H9 (cell line): Measurements from ENCODE around the gene LIX1L. TPM values are rescaled to one million over a fixed set of nuclear protein-coding genes. Genes with fewer than 3 reads are reported as not detected.

Experiments used
- DNase-seq: peaks from one replicate; pipeline ENCODE4 v3.0.0-alpha.2; 2017
- H2AFZ ChIP-seq: one replicate; pipeline ENCODE4 v1.6.1; 2013; ENCODE audit warnings: mild to moderate bottlenecking, low read length, control low read depth, moderate library complexity
- H2AK5ac ChIP-seq: 2 replicates; pipeline ENCODE4 v1.6.1; 2013; ENCODE audit warnings: low read length, control low read depth, mixed read lengths; ENCODE audit not compliant: insufficient read length
- H2BK120ac ChIP-seq: one replicate; pipeline ENCODE4 v1.6.1; 2013; ENCODE audit warnings: low read depth, mild to moderate bottlenecking, low read length, control low read depth, inconsistent platforms; ENCODE audit not compliant: poor library complexity, severe bottlenecking
- H2BK12ac ChIP-seq: 2 replicates; pipeline ENCODE4 v1.6.1; 2013; ENCODE audit warnings: low read length, control low read depth, mixed read lengths, low read depth; ENCODE audit not compliant: insufficient read length
- H2BK15ac ChIP-seq: 2 replicates; pipeline ENCODE4 v1.6.1; 2013; ENCODE audit warnings: low read depth, low read length, control low read depth
- H2BK20ac ChIP-seq: one replicate; pipeline ENCODE4 v1.6.1; 2013; ENCODE audit warnings: low read depth, mild to moderate bottlenecking, low read length, control low read depth, inconsistent platforms; ENCODE audit not compliant: poor library complexity, severe bottlenecking
- H2BK5ac ChIP-seq: 2 replicates; pipeline ENCODE4 v1.6.1; 2013; ENCODE audit warnings: low read length, control low read depth, mixed read lengths; ENCODE audit not compliant: insufficient read length
- H3K14ac ChIP-seq: 2 replicates; pipeline ENCODE4 v1.6.1; 2013; ENCODE audit warnings: low read length, control low read depth; ENCODE audit not compliant: insufficient read depth
- H3K18ac ChIP-seq: 2 replicates; pipeline ENCODE4 v1.6.1; 2013; ENCODE audit warnings: low read depth, mild to moderate bottlenecking, mixed read lengths, low read length, control low read depth; ENCODE audit not compliant: insufficient read length
- H3K23ac ChIP-seq: 2 replicates; pipeline ENCODE4 v1.6.1; 2013; ENCODE audit warnings: low read length, control low read depth, mixed read lengths, low read depth; ENCODE audit not compliant: insufficient read length
- H3K23me2 ChIP-seq: 2 replicates; pipeline ENCODE4 v1.6.1; 2013; ENCODE audit warnings: low read depth, mild to moderate bottlenecking, mixed read lengths, low read length, control low read depth; ENCODE audit not compliant: insufficient read length, poor library complexity, severe bottlenecking
- H3K27ac ChIP-seq: 2 replicates; pipeline ENCODE4 v1.5.1; 2013; ENCODE audit warnings: low read length, control low read depth, mixed read lengths, low read depth; ENCODE audit not compliant: insufficient read length
- H3K27me3 ChIP-seq: 2 replicates; pipeline ENCODE4 v1.6.1; 2013; ENCODE audit warnings: low read length, control low read depth, inconsistent platforms; ENCODE audit not compliant: insufficient read depth
- H3K4ac ChIP-seq: 2 replicates; pipeline ENCODE4 v1.6.1; 2013; ENCODE audit warnings: low read depth, mild to moderate bottlenecking, control low read depth, inconsistent platforms, low read length, moderate library complexity
- H3K4me1 ChIP-seq: 2 replicates; pipeline ENCODE4 v1.6.1; 2013; ENCODE audit warnings: low read length, control low read depth, inconsistent platforms; ENCODE audit not compliant: insufficient read depth
- H3K4me2 ChIP-seq: 2 replicates; pipeline ENCODE4 v1.6.1; 2013; ENCODE audit warnings: low read length, control low read depth, mixed read lengths; ENCODE audit not compliant: insufficient read length, insufficient read depth
- H3K56ac ChIP-seq: 2 replicates; pipeline ENCODE4 v1.6.1; 2013; ENCODE audit warnings: low read depth, mild to moderate bottlenecking, mixed read lengths, low read length, control low read depth; ENCODE audit not compliant: insufficient read length
- H3K79me1 ChIP-seq: 2 replicates; pipeline ENCODE4 v1.6.1; 2013; ENCODE audit warnings: low read depth, mild to moderate bottlenecking, moderate library complexity, low read length, control low read depth, inconsistent platforms; ENCODE audit not compliant: insufficient read depth, poor library complexity, severe bottlenecking
- H3K79me2 ChIP-seq: 2 replicates; pipeline ENCODE4 v1.6.1; 2013; ENCODE audit warnings: low read length, control low read depth, inconsistent platforms; ENCODE audit not compliant: insufficient read depth
- H3K9ac ChIP-seq: 2 replicates; pipeline ENCODE4 v1.6.1; 2013; ENCODE audit warnings: low read length, control low read depth, mixed read lengths; ENCODE audit not compliant: insufficient read length; ENCODE audit errors: extremely low read depth
- H3K9me3 ChIP-seq: one replicate; pipeline ENCODE4 v1.6.1; 2013; ENCODE audit warnings: low read depth, low read length, inconsistent platforms; ENCODE audit not compliant: control insufficient read depth
- H3T11ph ChIP-seq: one replicate; pipeline ENCODE4 v1.6.1; 2013; ENCODE audit warnings: mild to moderate bottlenecking, low read length, control low read depth, inconsistent platforms
- H4K20me1 ChIP-seq: one replicate; pipeline ENCODE4 v1.6.1; 2013; ENCODE audit not compliant: control insufficient read depth, insufficient read length, insufficient read depth
- H4K5ac ChIP-seq: 2 replicates; pipeline ENCODE4 v1.6.1; 2013; ENCODE audit warnings: low read depth, mild to moderate bottlenecking, mixed read lengths, low read length, control low read depth; ENCODE audit not compliant: insufficient read length
- H4K8ac ChIP-seq: replicated peaks from 2 replicates; pipeline ENCODE4 v1.6.1; 2013; ENCODE audit warnings: low read length, control low read depth, mixed read lengths, low read depth; ENCODE audit not compliant: insufficient read length
- H4K91ac ChIP-seq: 2 replicates; pipeline ENCODE4 v1.6.1; 2013; ENCODE audit warnings: low read depth, mild to moderate bottlenecking, moderate library complexity, mixed read lengths, low read length, control low read depth; ENCODE audit not compliant: insufficient read length
- H3K27ac Mint-ChIP-seq, 3 experiments: 2 replicates in 2 of 3; 3 replicates in 1 of 3; pipeline ENCODE4 v1.8.0; 2020 to 2021; ENCODE audit warnings: mixed read lengths in 3 of 3, mild to moderate bottlenecking in 1 of 3, moderate library complexity in 1 of 3
- H3K27me3 Mint-ChIP-seq: 2 replicates; pipeline ENCODE4 v1.8.0; 2021; ENCODE audit warnings: low read depth, mild to moderate bottlenecking, moderate library complexity, mixed read lengths
- H3K36me3 Mint-ChIP-seq, 3 experiments: 2 replicates in 2 of 3; 3 replicates in 1 of 3; pipeline ENCODE4 v1.8.0; 2020 to 2021; ENCODE audit warnings: low read depth in 3 of 3, mixed read lengths in 3 of 3; ENCODE audit not compliant: insufficient read depth in 1 of 3
- H3K4me1 Mint-ChIP-seq, 2 experiments: 2 replicates each; pipeline ENCODE4 v1.8.0; 2020; ENCODE audit warnings: mixed read lengths in 2 of 2
- H3K4me3 Mint-ChIP-seq, 2 experiments: 2 replicates in 1 of 2; 3 replicates in 1 of 2; pipeline ENCODE4 v1.8.0; 2020 to 2021; ENCODE audit warnings: mild to moderate bottlenecking in 2 of 2, mixed read lengths in 2 of 2, moderate library complexity in 1 of 2
- H3K9me3 Mint-ChIP-seq, 2 experiments: 2 replicates in 1 of 2; 3 replicates in 1 of 2; pipeline ENCODE4 v1.8.0; 2020; ENCODE audit warnings: mild to moderate bottlenecking in 2 of 2, mixed read lengths in 2 of 2, moderate library complexity in 1 of 2
- CTCF ChIP-seq: fragments of 200-600 bp; sonication (generic); conservative IDR thresholded peaks from 3 replicates; pipeline ENCODE4 v1.8.0; 2021; ENCODE audit warnings: antibody characterized with exemption, mild to moderate bottlenecking
- WGBS: extraction: QIAGEN DNeasy Blood & Tissue Kit; methylation state at CpG from one replicate; pipeline ENCODE4 v1.1.7; 2013; ENCODE audit warnings: missing lambda C conversion rate, low lambda C conversion rate, mixed read lengths; ENCODE audit not compliant: insufficient read length; ENCODE audit errors: extremely low coverage; 5-methylcytosine and 5-hydroxymethylcytosine counted together
- total RNA-seq: library from RNA; stranded (reverse); gene quantifications from 2 replicates; pipeline ENCODE4 v1.2.1, GENCODE V29; 2021

Gene LIX1L
- total RNA-seq, 1 experiment from 2014 or later = 5.9 TPM

DNA sequence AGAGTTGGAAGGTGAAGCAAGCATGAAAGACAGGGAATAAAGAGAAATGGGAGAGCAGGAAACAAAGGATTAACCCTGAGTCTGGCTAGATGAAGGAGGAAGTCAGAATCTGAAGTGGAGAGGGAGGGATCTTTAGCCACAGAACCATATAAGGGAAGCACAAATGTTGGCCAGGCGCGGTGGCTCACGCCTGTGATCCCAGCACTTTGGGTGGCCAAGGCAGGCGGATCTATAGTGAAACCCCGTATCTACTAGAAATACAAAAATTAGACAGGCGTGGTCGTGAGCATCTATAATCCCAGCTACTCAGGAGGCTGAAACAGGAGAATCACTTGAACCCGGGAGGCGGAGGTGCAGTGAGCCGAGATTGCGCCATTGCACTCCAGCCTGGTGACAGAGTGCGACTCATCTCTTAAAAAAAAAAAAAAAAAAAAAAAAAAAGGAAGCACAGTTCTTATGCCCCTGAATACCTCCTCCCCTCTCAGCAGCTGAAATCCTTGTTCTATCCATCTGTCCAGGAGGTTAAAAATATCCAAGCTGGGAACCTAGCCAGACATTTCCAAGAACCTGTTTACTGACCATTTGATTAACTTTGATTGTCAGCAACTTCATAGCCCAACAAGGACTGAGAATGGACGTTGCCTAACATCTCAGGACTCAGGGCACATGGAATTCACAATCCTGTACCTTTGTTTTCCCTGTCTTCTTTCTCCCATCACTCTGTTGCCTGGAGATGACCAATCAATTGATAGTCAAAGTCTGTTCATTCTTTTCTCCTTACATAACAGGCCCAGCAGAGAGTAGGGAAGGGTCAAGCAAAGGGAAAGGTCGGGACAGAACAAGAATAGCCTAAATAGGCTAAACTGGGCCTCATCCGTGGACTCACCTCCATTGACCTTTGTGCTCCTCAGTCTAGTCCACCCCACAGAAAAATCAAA, 28.0 kb upstream of the LIX1L start:
- no peak overlapping the region for H4K8ac ChIP-seq
- H3K9me3 Mint-ChIP-seq = no peaks in the 10 kb centered on the region
- peak overlapping the region; percentile 32; the same call in 1 of the 2 replicates for H3K14ac ChIP-seq
- H2AK5ac ChIP-seq = no peak overlapping the region
- peaks cover 9% of the 10 kb centered on the region; the same call in 1 of the 2 replicates for H3K4me1 ChIP-seq
- peak overlapping the region in 2 of 3 experiments; percentile 0 to 78; a peak in 4 of 7 replicates for H3K27ac Mint-ChIP-seq
- no peak overlapping the region for H3K9ac ChIP-seq
- H2BK15ac ChIP-seq = no peak overlapping the region
- no peak for TF ChIP-seq CTCF
- H3T11ph ChIP-seq = no peak overlapping the region
- H3K4me1 Mint-ChIP-seq = peaks cover 23 to 28% of the 10 kb centered on the region in 2 experiments
- peak overlapping the region; percentile 33 for H3K18ac ChIP-seq
- no peaks in the 10 kb centered on the region for H3K79me1 ChIP-seq
- no peaks in the 10 kb centered on the region for H3K9me3 ChIP-seq
- peaks cover 5% of the 10 kb centered on the region for H3K27me3 Mint-ChIP-seq
- no peak overlapping the region for H3K4me2 ChIP-seq
- no peak overlapping the region; a peak in 1 of 5 replicates for H3K4me3 Mint-ChIP-seq
- H3K27me3 ChIP-seq = no peaks in the 10 kb centered on the region
- no peak overlapping the region for H3K56ac ChIP-seq
- peak overlapping the region; percentile 52 for H2BK12ac ChIP-seq
- no peak overlapping the region for H3K23ac ChIP-seq
- H2BK20ac ChIP-seq = no peak overlapping the region
- H3K4ac ChIP-seq = no peak overlapping the region
- no peak overlapping the region for H4K91ac ChIP-seq
- no peak overlapping the region for H2BK120ac ChIP-seq
- H2BK5ac ChIP-seq = no peak overlapping the region
- no CpG with 5 or more reads among the region's 15 CpGs for WGBS
- no peak overlapping the region for H4K5ac ChIP-seq
- no peaks in the 10 kb centered on the region for H3K79me2 ChIP-seq
- no peak for DNase-seq
- no peak overlapping the region for H3K27ac ChIP-seq
- H2AFZ ChIP-seq = no peak overlapping the region
- H4K20me1 ChIP-seq = no peaks in the 10 kb centered on the region
- H3K23me2 ChIP-seq = no peaks in the 10 kb centered on the region
- no peaks in the 10 kb centered on the region for H3K36me3 Mint-ChIP-seq
